Heart left ventricle (tissue), 16 donors: ENCODE measurements around the gene WDR75. TPM values are rescaled to one million over a fixed set of nuclear protein-coding genes. Genes with fewer than 3 reads are reported as not detected.

Experiments used
- ATAC-seq, 4 donors: fragments of 200-7000 bp; cut with Tn5 transposase; one replicate each; pipeline ENCODE4 v1.9.1; 2020 to 2022; ENCODE audit warnings: moderate library complexity in 4 of 4, mild to moderate bottlenecking in 3 of 4, moderate number of reproducible peaks in 1 of 4
- DNase-seq, 5 donors: peaks; one replicate each; pipeline ENCODE4 v3.0.0-alpha.2; 2020
- H3K27ac ChIP-seq, 12 donors: fragments of 200-600 bp; sonication (generic) in 4 of 12; one replicate each; pipeline versions ENCODE4 v1.5.0 to v1.8.0; 2016 to 2022; ENCODE audit warnings: mild to moderate bottlenecking in 2 of 12
- H3K27me3 ChIP-seq, 9 donors: fragments of 200-600 bp; sonication (generic) in 2 of 9; one replicate each; pipeline versions ENCODE4 v1.5.1 to v1.8.0; 2016 to 2022; ENCODE audit warnings: mild to moderate bottlenecking in 3 of 9
- H3K36me3 ChIP-seq, 9 donors: fragments of 200-600 bp; sonication (generic) in 2 of 9; one replicate each; pipeline versions ENCODE4 v1.5.0 to v1.8.0; 2018 to 2022; ENCODE audit warnings: mild to moderate bottlenecking in 2 of 9
- H3K4me1 ChIP-seq, 12 donors: fragments of 200-600 bp; sonication (generic) in 4 of 12; one replicate each; pipeline versions ENCODE4 v1.5.0 to v1.8.0; 2016 to 2022; ENCODE audit warnings: mild to moderate bottlenecking in 3 of 12
- H3K4me3 ChIP-seq, 12 donors: fragments of 200-600 bp; sonication (generic) in 4 of 12; one replicate each; pipeline versions ENCODE4 v1.5.0 to v1.8.0; 2017 to 2022; ENCODE audit warnings: mild to moderate bottlenecking in 9 of 12, moderate library complexity in 4 of 12
- H3K9me3 ChIP-seq, 12 donors: fragments of 200-600 bp; sonication (generic) in 4 of 12; one replicate each; pipeline versions ENCODE4 v1.5.0 to v1.8.0; 2016 to 2022; ENCODE audit warnings: mild to moderate bottlenecking in 1 of 12
- POLR2A ChIP-seq, 2 donors: fragments of 450-650 bp; IDR thresholded peaks; one replicate each; pipeline ENCODE4 v1.6.1; 2017; ENCODE audit warnings: antibody characterized with exemption in 2 of 2, mild to moderate bottlenecking in 2 of 2, moderate library complexity in 2 of 2
- whole genome bisulfite sequencing, 4 donors: extraction: QIAGEN DNeasy Blood & Tissue Kit in 2 of 4; methylation state at CpG; one replicate each; pipeline versions ENCODE4 v1.1.5 to v1.1.7; 2013 to 2018; 5-methylcytosine and 5-hydroxymethylcytosine counted together
- intact Hi-C, 10 donors: fragments of 100-400 bp; cut with DNase I; formaldehyde crosslinking; loops; one replicate each; pipeline versions ENCODE4 v1.11.1 to v1.14.2; 2022
- long read RNA-seq, 3 donors: library from polyadenylated mRNA; unstranded; transcript quantifications; one replicate each; pipeline ENCODE4 v2.0.0, GENCODE V29; 2020 to 2021
- polyA plus RNA-seq, 2 donors: library from polyadenylated mRNA; stranded (reverse); fragments of 200-250 nt; gene quantifications; one replicate each; pipeline ENCODE4 v1.2.3, GENCODE V29; 2013
- total RNA-seq, 9 donors: library from RNA; depleted of rRNA in 2 of 9; stranded (reverse); fragments of >200 nt in 2 of 9; fragmentation: NEBNext Ultra II Directional in 3 of 9; extraction: Animal tissue kit (Norgen Biotek cat#: 25700) in 3 of 9; gene quantifications; one replicate each; pipeline versions ENCODE4 v1.1.0 to v1.2.4, GENCODE V29; 2016 to 2023
- TF ChIP-seq, protein P1 (sequence below), 12 donors: fragments of 200-600 bp; sonication (generic) in 4 of 12; IDR thresholded peaks; one replicate each; pipeline versions ENCODE4 v1.5.0 to v1.8.0; 2018 to 2022; ENCODE audit warnings: antibody characterized with exemption in 12 of 12, mild to moderate bottlenecking in 5 of 12
- donor health status: ischemic (EF 13 %, LVEDD 7.1; RV severe dilation, severe dysfunction).
- donor health status: healthy with polysubstance abuse.
- donor health status: DM: no; HTN: yes; CAD: no.
- donor health status: DM: no; HTN: no; CAD: no.
- donor health status: ischemic (EF 25% LVEDD 6.9; RV normal size, moderate dysfunction).
- donor health status: ischemic (EF 25% LVEDD 5.7; RV mildly dilated, moderate dysfunction).
- donor health status: healthy.
- donor health status: DM: yes; HTN: yes; CAD: no.
- donor health status: ischemic (EF 35%, LVEDD 5.7; RV mildly dilated, moderate dysfunction).
- donor health status: nonischemic (EF 11% LVEDD 7.7; RV severe dilation, severe dysfunction).
- donor health status: DM: yes; HTN: yes; CAD: no.
- donor health status: PGD.
- donor health status: ischemic (EF 29% LVEDD 5.4; RV normal size, mild dysfunction).
- donor health status: nonischemic (EF 23%, LVEDD 6.1; RV moderate dilation, normal function).

WDR75 gene
- total RNA-seq (10 to 100 TPM; 11.2 to 22.0 (median 14.9) TPM), polyA plus RNA-seq (10 to 100 TPM; 10.6 to 18.8 TPM)
- long read RNA-seq, donor 1, full-length matches to known transcripts, result 7 of 12 reads
- long read RNA-seq, donor 1, partial matches to known transcripts, result 4 of 12 reads
- long read RNA-seq, donor 1, other reads (novel, unspliced or antisense), result 1 of 12 reads
- long read RNA-seq, donor 2, transcript WDR75-201 (21 exons, 2,701 nt), result major isoform, 22 of 26 reads
- long read RNA-seq, donor 2, partial matches to known transcripts, result 3 of 26 reads
- long read RNA-seq, donor 2, other reads (novel, unspliced or antisense), result 1 of 26 reads
- long read RNA-seq, donor 3, transcript WDR75-201 (21 exons, 2,701 nt), result major isoform, 6 of 9 reads
- long read RNA-seq, donor 3, partial matches to known transcripts, result 2 of 9 reads
- long read RNA-seq, donor 3, other reads (novel, unspliced or antisense), result 1 of 9 reads

DNA sequence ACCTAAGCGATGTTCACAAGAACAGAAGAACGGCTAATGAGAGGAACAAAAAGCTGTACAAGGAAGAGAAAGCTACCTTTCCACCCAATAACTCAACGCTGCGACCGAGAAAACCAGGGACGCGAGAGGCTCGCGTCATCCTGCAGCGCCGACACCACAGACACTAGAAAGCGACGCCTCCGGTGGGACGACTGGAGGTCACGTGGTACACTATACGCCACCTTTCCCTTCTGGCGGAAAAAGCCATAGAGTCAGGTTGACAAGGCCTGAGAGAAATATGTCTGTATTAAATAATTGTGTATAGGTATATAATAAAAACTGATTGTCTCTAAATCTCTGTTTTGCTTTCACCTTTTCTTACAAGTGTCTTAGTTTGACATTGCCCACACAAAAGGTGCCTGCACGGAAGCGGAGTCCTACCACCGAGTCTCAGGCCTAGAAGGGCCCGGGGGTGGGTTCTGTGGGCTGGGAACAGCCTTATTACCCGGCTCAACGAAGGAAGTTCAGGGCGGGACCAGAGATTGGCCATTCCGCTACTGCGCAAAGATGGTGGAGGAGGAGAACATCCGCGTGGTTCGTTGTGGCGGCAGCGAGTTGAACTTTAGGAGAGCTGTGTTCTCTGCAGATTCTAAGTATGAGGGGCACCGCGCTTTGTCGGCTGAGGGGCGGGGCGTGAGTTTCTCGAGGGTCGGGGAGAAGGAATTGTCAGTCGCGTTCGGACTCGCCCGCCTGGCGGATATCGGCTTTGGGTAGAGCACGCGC, at the start of gene WDR75:
Gene WDR75 (plus strand): TSS at position 528 of the 762 bp plus-strand sequence. CDS start 19 bp downstream, at position 547.
- Histone ChIP-seq H3K27me3 (no peaks in the 10 kb centered on the region), H3K27ac (peak within 1 kb of the TSS; percentile 80 to 97 (median 90)), H3K4me3 (peak within 1 kb of the TSS; percentile 50 to 91 (median 81)), H3K36me3 (peaks cover 0 to 7% (median 0%) of the 10 kb centered on the region in 9 donors), H3K4me1 (peaks cover 0 to 45% (median 14%) of the 10 kb centered on the region in 12 donors), H3K9me3 (no peaks in the 10 kb centered on the region)
- peak; percentile 93 to 95 (median 95) for DNase-seq
- peak; percentile 99 for ATAC-seq
- intact Hi-C loops, result loop anchor here in 2 of 10 donors (5.0 to 10.0 kb wide), 2 partner anchors 136 to 334 kb away; no protein-coding TSS in a partner anchor
- 0% methylated on average over 32 to 48 of the region's 48 CpGs for WGBS, 4 donors
- TF ChIP-seq, protein P1, sequence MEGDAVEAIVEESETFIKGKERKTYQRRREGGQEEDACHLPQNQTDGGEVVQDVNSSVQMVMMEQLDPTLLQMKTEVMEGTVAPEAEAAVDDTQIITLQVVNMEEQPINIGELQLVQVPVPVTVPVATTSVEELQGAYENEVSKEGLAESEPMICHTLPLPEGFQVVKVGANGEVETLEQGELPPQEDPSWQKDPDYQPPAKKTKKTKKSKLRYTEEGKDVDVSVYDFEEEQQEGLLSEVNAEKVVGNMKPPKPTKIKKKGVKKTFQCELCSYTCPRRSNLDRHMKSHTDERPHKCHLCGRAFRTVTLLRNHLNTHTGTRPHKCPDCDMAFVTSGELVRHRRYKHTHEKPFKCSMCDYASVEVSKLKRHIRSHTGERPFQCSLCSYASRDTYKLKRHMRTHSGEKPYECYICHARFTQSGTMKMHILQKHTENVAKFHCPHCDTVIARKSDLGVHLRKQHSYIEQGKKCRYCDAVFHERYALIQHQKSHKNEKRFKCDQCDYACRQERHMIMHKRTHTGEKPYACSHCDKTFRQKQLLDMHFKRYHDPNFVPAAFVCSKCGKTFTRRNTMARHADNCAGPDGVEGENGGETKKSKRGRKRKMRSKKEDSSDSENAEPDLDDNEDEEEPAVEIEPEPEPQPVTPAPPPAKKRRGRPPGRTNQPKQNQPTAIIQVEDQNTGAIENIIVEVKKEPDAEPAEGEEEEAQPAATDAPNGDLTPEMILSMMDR (IDR thresholded peaks at IDR 0.05), result peak in 2 of 12 donors; percentile 6 to 14
- peak in 1 of 2 donors; percentile 48 for TF ChIP-seq POLR2A (IDR thresholded peaks at IDR 0.05)

DNA sequence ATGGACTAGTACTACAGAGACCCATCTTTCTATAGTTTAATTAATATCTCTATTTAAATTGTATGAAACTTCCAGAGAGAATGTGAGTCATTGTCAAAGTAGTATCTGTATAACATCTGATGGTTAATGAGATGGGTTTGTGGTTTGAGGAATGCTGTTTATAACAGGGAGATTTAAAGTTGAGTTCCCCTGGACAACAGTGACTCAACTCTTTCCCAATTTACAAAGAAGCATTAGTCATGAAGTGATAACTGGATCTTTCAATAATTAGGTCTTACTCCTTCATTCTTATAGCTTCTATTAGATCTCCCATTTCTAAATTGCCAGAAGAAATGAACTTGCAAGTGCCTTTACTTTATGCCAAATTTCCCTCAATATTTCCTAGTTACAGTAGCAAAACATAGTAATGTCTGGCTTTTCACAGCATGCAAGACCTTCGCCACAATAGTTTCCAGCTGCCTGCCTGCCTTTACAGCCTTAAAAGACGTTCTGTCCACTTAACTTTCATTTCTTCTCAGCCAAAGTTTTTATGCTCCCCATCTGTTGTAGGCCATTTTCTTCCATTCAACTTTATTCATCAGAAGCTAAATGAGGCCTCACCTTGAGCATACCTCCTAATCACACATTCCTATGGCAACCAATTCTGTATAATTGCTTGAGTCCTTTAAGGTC, 47.7 kb upstream of the WDR75 start:
- no peak overlapping the region for H3K4me3 ChIP-seq
- no peaks in the 10 kb centered on the region for H3K36me3 ChIP-seq
- 72 to 82% (median 77%) methylated on average over 2 of the region's 2 CpGs for WGBS, 4 donors
- ATAC-seq, result peak in 2 of 4 donors; percentile 30 to 81
- intact Hi-C loops, result no loop called here
- H3K27me3 ChIP-seq, result no peaks in the 10 kb centered on the region
- H3K9me3 ChIP-seq, result peaks cover 0 to 20% (median 0%) of the 10 kb centered on the region in 12 donors
- peak overlapping the region in 10 of 12 donors; percentile 8 to 66 (median 36) for H3K27ac ChIP-seq
- H3K4me1 ChIP-seq, result no peaks in the 10 kb centered on the region
- DNase-seq, result peak in 1 of 5 donors; percentile 33
- TF ChIP-seq, protein P1 (IDR thresholded peaks at IDR 0.05), result no peak
- TF ChIP-seq POLR2A (IDR thresholded peaks at IDR 0.05), result no peak

DNA sequence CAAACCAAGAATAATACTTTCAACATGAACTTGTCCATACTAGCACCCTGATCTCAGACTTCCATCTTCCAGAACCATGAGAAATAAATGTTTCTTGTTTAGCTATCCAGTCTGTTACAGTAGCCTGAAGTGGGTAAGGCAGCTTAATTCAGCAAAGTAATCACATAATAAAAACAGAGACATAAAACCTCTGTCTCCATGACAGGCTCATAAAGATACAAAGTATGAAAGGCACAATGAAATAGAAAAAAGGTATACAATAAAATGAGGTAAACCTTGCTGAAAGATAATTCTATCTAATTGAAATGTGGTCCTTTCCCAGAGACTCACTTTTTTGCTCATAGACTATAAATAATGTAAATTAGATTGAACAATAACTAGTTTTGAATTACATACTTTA, 46.7 kb upstream of the WDR75 start:
- no peaks in the 10 kb centered on the region for H3K27me3 ChIP-seq

More for the DNA sequence above, 46.7 kb upstream of the WDR75 start:
- no peak for TF ChIP-seq POLR2A (IDR thresholded peaks at IDR 0.05)
- TF ChIP-seq, protein P1 (IDR thresholded peaks at IDR 0.05), result no peak
- ATAC-seq (no peak), DNase-seq (no peak)
- no peaks in the 10 kb centered on the region for H3K4me1 ChIP-seq
- intact Hi-C loops, result no loop called here
- H3K36me3 ChIP-seq, result no peaks in the 10 kb centered on the region
- H3K9me3 ChIP-seq, result peaks cover 0 to 27% (median 0%) of the 10 kb centered on the region in 12 donors
- H3K4me3 ChIP-seq, result no peak overlapping the region
- peak overlapping the region in 8 of 12 donors; percentile 12 to 66 (median 36) for H3K27ac ChIP-seq
